Fibroblast of upper back skin (primary cell): ENCODE data around the gene SF3A1.
"Not testable (repeated sequence)": the region's sequence is repeated elsewhere in the genome, so short reads cannot be mapped to it uniquely, and the experiment has no call there.

Source experiments
- DNase-seq: peaks from one replicate; pipeline ENCODE4 v3.0.0-alpha.2; 2013

SF3A1 gene

GRCh38 chr22:30356449-30357235 lies at the start of gene SF3A1, which contains the start of gene CCDC157:
SF3A1 (minus strand) TSS chr22:30356894; CDS start chr22:30356792, 102 bp downstream.
CCDC157 (plus strand) TSS chr22:30357007; CDS start chr22:30366001, 8,994 bp downstream.
- peak; percentile 85 for DNase-seq

GRCh38 chr22:30406400-30406799 lies 49.7 kb upstream of the SF3A1 start:
- DNase-seq = no peak

- DNase-seq = no peak
Measured at GRCh38 chr22:30405731-30406130, 49.0 kb upstream of the SF3A1 start.

- DNase-seq = no peak
Measured at GRCh38 chr22:30404307-30404706, 47.6 kb upstream of the SF3A1 start.

GRCh38 chr22:30402766-30403104 lies 46.0 kb upstream of the SF3A1 start:
- not testable (repeated sequence) for DNase-seq

GRCh38 chr22:30402028-30402765 lies 45.5 kb upstream of the SF3A1 start:
- no peak for DNase-seq

GRCh38 chr22:30401024-30401423 lies 44.3 kb upstream of the SF3A1 start:
- DNase-seq = not testable (repeated sequence)

- DNase-seq = no peak
Measured at GRCh38 chr22:30400159-30400558, 43.5 kb upstream of the SF3A1 start.

GRCh38 chr22:30399718-30400117 lies 43.0 kb upstream of the SF3A1 start:
- no peak for DNase-seq

- no peak for DNase-seq
Measured at GRCh38 chr22:30398685-30399680, 42.3 kb upstream of the SF3A1 start.

GRCh38 chr22:30397656-30398635 lies 41.3 kb upstream of the SF3A1 start:
- no peak for DNase-seq

GRCh38 chr22:30396871-30397655 lies 40.4 kb upstream of the SF3A1 start, which contains the start of gene SEC14L2:
SEC14L2 (plus strand) TSS chr22:30397018; CDS start chr22:30397117, 99 bp downstream.
- DNase-seq = peak; percentile 45

GRCh38 chr22:30393885-30394284 lies 37.2 kb upstream of the SF3A1 start:
- no peak for DNase-seq

GRCh38 chr22:30393322-30393680 lies 36.6 kb upstream of the SF3A1 start:
- DNase-seq = no peak

GRCh38 chr22:30392661-30393321 lies 36.1 kb upstream of the SF3A1 start:
- no peak for DNase-seq

GRCh38 chr22:30390974-30391691 lies 34.4 kb upstream of the SF3A1 start:
- peak; percentile 63 for DNase-seq

GRCh38 chr22:30386960-30387827 lies 30.5 kb upstream of the SF3A1 start, which contains the start of gene RNF215:
RNF215 (minus strand) TSS chr22:30387411; CDS start chr22:30387313, 98 bp downstream.
- DNase-seq = peak; percentile 75

GRCh38 chr22:30386608-30386959 lies 29.9 kb upstream of the SF3A1 start:
- DNase-seq = no peak
